Bone marrow (tissue), 2 donors: Measurements from ENCODE around the gene TMEM175.

Experiments used
- DNase-seq, 2 donors: peaks; one replicate each; lab custom pipeline; 2025; lab: John Stamatoyannopoulos, UW

TMEM175 gene

DNA sequence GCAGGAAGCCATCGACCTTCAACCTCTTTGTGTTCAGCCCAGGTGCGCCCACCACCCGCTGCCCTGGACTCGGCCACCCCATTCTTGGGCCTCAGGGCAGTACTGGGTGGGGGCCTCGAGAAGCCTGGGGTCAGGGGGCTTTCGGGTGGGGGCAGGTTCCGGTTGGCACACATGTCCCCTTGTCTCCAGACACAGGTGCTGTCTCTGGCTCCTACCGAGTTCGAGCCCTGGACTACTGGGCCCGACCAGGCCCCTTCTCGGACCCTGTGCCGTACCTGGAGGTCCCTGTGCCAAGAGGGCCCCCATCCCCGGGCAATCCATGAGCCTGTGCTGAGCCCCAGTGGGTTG is 71.8 kb downstream of the TMEM175 start:
- no peak for DNase-seq

DNA sequence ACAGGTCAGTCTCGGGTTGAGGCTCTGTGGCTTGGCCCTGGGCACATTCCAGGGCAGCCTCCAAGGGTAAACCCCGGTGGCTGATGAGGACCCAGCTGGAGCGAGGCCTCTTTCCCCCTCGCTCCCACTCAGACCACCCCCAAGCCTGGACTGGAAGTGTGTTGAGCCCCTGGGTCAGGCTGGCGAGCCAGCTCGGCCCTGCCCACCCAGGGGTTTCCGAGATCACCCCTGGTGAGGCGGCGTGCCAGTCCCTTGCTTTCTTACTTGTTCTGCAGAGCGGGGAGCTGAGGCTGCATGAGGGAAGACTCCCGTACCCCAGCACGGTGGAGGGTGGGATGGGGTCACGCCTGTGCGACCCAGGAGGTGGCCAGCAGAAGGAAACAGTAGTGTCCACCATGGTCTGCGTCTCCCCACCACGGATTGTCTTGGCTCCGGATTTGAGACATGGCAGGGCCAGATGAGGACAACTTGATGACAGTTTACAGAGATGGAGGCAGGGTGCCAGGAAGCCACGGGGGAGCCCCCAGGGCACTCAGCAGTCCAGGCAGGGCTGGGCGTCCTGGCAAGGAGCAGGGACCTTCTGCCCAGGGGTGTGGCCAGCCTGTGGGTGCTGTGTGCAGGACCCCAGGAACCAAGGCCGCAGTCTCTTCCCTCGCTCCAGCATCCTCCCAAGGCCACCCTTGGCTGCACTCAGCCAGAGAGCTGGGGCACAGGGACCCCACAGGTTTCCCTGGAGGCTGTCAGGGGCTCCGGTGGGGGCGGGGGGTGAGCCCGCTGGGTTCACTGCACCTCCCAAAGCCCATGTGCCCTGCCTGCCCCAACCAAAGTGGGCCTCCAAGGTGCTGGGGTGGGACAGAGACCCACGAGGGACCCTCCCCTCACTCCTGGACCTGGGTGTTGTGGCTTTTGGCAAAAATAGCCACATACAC is 72.6 kb downstream of the TMEM175 start:
- DNase-seq, result no peak

DNA sequence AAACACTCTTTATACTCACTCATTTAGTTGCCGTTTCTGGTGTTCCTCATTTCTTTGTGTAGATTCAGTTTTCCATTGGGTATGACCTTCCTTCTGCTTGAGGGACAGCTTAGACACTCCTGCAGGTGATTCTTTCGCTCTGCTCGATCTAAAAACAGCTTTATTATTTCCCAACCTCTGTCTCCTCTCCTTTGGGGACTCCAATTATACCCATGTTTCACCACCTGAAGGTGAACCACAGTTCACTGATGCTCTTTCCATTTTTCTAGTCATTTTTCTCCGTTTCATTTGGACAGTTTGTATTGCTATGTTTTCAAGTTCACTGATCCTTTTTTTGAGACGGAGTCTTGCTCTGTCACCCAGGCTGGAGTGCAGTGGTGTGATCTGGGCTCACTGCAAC is 74.6 kb downstream of the TMEM175 start:
- DNase-seq, result no peak
